HG03521 (cell line): Measurements from ENCODE around the gene NEU3.
"Not testable (repeated sequence)": the region's sequence is repeated elsewhere in the genome, so short reads cannot be mapped to it uniquely, and the experiment has no call there.

Experiments used
- ATAC-seq: cut with Tn5 transposase; IDR thresholded peaks from one replicate; pipeline ENCODE4 v1.9.1; 2021; ENCODE audit warnings: mild to moderate bottlenecking, moderate library complexity; ENCODE audit not compliant: unreplicated experiment

The NEU3 gene, protein sequence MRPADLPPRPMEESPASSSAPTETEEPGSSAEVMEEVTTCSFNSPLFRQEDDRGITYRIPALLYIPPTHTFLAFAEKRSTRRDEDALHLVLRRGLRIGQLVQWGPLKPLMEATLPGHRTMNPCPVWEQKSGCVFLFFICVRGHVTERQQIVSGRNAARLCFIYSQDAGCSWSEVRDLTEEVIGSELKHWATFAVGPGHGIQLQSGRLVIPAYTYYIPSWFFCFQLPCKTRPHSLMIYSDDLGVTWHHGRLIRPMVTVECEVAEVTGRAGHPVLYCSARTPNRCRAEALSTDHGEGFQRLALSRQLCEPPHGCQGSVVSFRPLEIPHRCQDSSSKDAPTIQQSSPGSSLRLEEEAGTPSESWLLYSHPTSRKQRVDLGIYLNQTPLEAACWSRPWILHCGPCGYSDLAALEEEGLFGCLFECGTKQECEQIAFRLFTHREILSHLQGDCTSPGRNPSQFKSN

GRCh38 chr11:74988541-74989259 is at the start of gene NEU3:
TSS of gene NEU3 (plus strand) at chr11:74988933. CDS start at chr11:74989061, 128 bp downstream.
- peak; percentile 90 for ATAC-seq

DNA sequence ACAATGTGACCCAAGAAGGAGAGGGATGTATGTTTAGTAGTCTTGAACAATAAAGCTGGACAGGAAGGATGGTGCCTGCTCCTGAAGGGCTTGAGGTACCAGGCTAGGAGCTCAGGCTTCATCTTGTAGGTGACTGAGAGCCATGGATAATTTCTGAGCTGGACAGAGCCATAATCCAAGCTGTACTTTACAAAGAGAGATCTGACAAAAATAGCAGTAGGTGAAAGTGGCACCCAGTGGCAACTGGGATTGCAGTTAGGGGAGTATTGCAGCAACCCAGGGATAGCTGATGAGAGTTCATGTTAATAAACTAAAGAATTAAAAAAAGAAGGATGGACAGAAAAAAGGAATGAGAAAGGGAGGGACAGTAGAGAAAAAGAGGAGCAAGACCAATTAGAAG is 47.2 kb upstream of the NEU3 start:
- no peak for ATAC-seq

- no peak for ATAC-seq
Measured at GRCh38 chr11:74942073-74942759, 46.5 kb upstream of the NEU3 start.

DNA sequence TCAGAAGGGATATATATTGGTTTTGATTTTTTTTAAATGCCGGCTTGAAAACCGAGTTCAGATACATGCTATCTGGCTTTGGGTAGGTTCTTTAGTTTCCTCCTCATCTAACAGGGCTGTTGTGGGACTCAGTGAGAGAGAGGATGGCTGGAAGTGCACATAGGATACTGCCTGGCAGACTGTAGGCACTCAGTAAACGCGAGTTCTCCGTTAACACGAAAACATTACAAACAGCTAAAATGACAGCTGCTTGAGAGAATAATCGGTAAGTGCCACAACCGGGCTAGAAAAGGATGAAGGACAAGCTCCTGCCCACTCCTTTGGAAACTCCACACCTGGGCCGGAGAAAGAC is 40.2 kb upstream of the NEU3 start:
- ATAC-seq, result peak; percentile 2

- peak; percentile 92 for ATAC-seq
Measured at GRCh38 chr11:74948898-74949752, 39.6 kb upstream of the NEU3 start, which contains the start of the genes SPCS2 and XRRA1. TSS of gene SPCS2 (plus strand) at chr11:74949266. CDS start at chr11:74949286, 20 bp downstream. TSS of gene XRRA1 (minus strand) at chr11:74949091. CDS start at chr11:74940878, 8,213 bp downstream.

GRCh38 chr11:74949753-74950137 is 39.0 kb upstream of the NEU3 start:
- ATAC-seq, result no peak

- no peak for ATAC-seq
Measured at GRCh38 chr11:74950374-74950969, 38.3 kb upstream of the NEU3 start.

GRCh38 chr11:74951226-74951625 is 37.5 kb upstream of the NEU3 start:
- ATAC-seq, result no peak

- ATAC-seq, result no peak
Measured at GRCh38 chr11:74952752-74953151, 36.0 kb upstream of the NEU3 start.

DNA sequence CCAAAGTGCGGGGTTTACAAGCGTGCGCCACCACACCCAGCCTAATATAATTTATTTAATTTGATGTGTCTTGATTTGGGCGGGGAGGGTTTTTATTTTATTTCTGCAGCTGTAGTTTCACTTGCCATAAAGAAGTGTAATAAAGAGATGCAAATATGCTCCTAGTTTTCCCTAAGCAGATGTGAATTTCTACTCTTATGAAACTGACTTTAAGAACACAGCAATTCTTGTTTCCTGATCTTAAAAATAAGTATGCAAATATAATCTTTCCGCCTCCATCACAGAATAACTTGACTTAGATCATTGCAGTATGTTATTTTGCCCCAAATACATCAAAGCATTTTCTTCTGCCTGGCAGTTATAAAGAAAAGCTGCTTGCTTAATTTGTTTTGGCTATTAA is 35.3 kb upstream of the NEU3 start:
- no peak for ATAC-seq

- ATAC-seq, result no peak
Measured at GRCh38 chr11:74954199-74954598, 34.5 kb upstream of the NEU3 start.

GRCh38 chr11:74956397-74957015 is 32.2 kb upstream of the NEU3 start:
- no peak for ATAC-seq

GRCh38 chr11:74957937-74958629 is 30.6 kb upstream of the NEU3 start:
- ATAC-seq, result no peak

DNA sequence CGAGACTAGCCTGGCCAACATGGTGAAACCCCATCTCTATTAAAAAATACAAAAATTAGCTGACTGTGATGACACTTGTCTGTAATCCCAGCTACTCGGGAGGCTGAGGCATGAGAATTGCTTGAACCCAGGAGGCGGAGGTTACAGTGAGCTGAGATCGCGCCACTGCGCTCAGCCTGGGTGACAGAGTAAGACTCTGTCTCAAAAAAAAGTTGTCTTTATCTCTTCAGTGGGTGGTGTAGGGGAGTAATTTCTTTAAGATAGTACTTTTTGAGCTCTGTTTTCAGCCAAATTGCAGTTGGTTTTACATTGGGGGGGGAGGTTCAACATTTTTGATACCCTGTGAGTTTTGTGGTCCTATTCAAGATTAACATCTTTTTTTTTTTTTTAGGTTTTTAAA is 28.6 kb upstream of the NEU3 start:
- not testable (repeated sequence) for ATAC-seq

DNA sequence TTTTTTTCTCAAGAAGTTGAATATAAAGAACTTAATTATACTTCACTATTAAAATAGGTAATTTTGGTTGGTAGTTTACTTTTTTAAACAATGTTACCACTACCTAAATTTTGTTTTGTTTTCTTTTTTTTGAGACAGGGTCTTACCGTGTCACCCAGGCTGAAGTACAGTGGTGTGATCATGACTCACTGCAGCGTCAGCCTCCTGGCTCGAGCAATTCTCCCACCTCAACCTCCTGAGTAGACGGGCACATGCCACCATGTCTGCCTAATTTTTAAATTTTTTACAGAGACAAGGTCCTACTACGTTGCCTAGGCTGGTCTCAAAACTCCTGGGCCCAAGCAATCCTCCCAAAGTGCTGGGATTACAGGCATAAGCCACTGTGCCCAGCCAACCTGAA is 22.1 kb upstream of the NEU3 start:
- no peak for ATAC-seq

GRCh38 chr11:74970852-74971395 is 17.8 kb upstream of the NEU3 start:
- ATAC-seq, result no peak

GRCh38 chr11:74971424-74971823 is 17.3 kb upstream of the NEU3 start:
- ATAC-seq, result no peak

DNA sequence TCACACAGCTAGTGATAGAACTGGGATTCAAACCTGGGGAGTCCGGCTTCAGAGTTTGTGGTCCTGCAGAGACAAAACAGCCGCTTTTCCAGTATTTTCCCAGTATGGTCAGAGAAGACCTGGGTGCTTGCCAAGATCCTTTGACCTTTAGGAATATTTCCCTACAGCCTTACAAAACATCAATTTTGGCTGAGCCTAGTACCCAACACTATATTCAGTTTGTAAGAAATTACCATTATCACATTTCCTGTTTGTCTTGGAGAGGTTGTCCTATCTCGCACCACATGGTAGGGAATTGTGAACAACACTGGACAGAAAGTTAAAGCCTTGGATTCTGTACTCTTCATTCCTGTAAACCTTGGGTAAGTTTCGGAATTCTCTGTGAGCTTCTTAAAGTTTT is 10.7 kb upstream of the NEU3 start:
- no peak for ATAC-seq

- no peak for ATAC-seq
Measured at GRCh38 chr11:74980634-74981033, 8.1 kb upstream of the NEU3 start.
